Right ventricle myocardium superior (tissue), 1 donor: ENCODE data around the gene SLC1A4. TPM values are rescaled to one million over a fixed set of nuclear protein-coding genes. Genes with fewer than 3 reads are reported as not detected.
"Not testable (repeated sequence)": the region's sequence is repeated elsewhere in the genome, so short reads cannot be mapped to it uniquely, and the experiment has no call there.

Experiments used
- ATAC-seq: fragments of 200-7000 bp; cut with Tn5 transposase; one replicate; pipeline ENCODE4 v1.9.1; 2020; ENCODE audit warnings: mild to moderate bottlenecking; ENCODE audit not compliant: poor library complexity
- DNase-seq: peaks from one replicate; pipeline ENCODE4 v3.0.0-alpha.2; 2020
- intact Hi-C: fragments of 100-400 bp; cut with DNase I; formaldehyde crosslinking; loops from one replicate; pipeline ENCODE4 v1.11.2; 2022
- total RNA-seq: library from RNA; stranded (reverse); fragmentation: NEBNext Ultra II Directional; extraction: Animal tissue kit (Norgen Biotek cat#: 25700); gene quantifications from one replicate; pipeline ENCODE4 v1.2.1, GENCODE V29; 2021
- donor health status: DM: no; HTN: yes; CAD: no; lungs with severe emphysema.

SLC1A4 gene
- total RNA-seq, 1 donor from 2014 or later: 3.5 TPM

DNA sequence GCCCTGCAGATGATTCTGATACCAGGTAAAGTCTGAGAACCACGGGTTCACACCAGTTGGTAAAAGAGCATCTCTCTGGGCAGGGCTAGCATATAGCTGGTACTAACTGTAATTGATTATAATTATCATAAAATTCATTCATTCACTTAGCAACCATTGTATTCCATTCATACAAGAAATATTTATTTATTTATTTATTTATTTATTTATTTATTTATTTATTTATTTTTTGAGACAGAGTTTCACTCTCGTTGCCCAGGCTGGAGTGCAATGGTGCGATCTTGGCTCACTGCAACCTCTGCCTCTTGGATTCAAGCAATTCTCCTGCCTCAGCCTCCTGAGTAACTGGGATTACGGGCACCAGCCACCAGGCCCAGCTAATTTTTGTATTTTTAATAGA, 44.5 kb downstream of the SLC1A4 start:
- ATAC-seq, intact Hi-C loops, DNase-seq: not testable (repeated sequence)

DNA sequence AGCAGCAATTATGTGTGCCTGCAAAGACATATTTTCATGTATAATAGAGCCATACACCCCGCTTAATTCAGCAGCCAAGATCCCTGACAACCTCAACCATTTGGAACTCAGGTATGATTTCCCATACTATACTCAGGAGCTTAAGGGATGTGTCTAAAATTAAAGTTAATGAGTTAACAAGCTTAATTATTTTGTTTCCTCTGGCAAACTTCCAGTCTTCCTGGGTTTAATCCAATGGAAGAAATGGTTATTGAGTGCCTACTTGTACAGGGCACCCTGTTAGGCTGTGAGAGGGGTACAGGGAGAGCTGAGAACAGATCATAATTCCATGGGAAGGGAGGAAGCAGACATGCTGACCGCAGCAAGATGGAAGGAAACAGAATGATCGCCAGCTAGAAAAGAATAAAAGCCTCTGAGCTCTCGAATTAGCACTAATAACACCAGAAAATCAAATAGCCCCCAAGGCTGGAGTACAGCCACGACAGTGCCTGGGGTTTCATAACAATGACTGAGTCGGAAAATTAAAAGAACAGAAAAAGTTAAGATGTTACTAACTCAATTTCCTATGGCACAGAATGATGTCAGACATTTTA, 46.2 kb downstream of the SLC1A4 start:
- intact Hi-C loops: no loop called here
- ATAC-seq (no peak), DNase-seq (no peak)

DNA sequence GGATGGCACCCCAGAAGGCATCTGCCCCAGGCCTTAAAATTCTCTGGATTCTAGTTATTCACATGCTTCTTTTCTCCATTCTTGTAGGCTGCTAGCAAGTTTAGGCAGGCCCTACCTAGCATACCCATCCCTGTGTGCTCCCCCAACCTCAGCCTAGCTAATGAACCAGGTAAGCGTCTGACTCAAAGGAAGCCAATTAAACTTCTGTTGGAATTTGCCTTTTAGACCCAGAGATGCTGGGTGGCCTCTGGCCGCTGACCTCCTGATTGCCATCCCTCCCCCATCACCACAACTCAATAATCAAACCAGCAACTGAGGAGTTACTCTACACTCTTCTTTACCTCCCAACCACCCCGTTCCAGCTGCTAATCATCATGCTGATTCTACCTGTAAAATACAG, 48.0 kb downstream of the SLC1A4 start:
- no peak for ATAC-seq
- intact Hi-C loops: no loop called here
- no peak for DNase-seq

DNA sequence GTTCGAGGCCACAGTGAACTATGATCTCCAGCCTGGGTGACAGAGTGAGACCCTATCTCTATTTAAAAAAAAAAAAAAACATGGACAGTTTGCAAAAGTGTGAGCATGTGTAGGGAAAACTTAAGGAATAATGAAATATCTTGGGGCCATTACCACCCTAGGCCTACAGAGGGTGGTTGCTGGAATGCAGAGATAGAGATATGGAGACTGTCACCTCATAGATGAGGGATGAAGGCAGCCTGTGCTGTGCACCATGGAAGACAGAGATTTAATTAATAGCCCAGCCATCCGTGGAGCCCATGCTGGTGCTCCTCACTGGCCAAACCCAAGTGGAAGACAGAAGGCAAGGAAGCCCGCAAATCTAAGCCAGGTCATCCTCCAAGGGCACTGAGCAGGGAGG, 50.4 kb downstream of the SLC1A4 start:
- ATAC-seq: no peak
- no peak for DNase-seq
- intact Hi-C loops: loop anchor here (2.0 kb wide), 1 partner anchor 123 kb away; no protein-coding TSS in a partner anchor

DNA sequence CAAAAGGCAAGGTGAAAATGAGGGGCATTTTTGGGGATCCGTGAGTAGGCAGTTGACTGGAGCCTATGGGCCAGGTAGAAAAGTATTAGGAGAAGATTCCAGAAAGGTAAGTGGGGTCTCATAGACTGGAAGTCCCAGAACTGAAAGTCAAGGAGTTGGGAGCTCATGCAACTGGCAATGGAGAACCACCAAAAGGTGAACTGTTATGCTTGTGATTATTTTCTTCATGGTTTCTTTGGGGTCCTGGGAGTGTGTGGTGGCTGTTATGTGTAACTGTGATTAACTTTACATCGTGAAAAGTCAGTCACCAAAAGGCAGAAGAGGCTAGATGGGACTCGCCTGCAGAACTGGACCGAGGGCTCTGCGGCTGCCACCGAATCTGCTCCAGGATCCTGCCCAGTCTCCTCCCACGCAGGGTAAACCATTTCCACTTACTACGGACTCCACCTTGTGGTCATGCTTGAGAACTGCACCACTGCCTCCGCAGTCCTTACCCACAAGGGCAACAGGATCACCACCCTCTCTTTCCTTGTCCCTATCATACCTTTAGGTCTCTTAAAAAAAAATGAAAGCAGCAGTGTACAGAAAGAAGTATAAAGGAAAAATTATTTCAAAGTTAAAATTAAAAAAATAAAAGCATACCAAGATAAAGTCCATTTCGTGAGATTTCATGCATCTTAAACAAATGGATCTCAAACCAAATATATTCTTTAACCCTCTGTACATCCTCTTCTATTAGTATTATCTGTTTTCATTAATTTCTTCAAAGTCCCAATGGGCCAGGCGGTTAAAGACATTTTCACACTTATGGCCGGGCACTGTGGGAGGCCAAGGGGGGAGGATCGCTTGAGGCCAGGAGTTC, 51.4 kb downstream of the SLC1A4 start:
- ATAC-seq: peak; percentile 98

DNA sequence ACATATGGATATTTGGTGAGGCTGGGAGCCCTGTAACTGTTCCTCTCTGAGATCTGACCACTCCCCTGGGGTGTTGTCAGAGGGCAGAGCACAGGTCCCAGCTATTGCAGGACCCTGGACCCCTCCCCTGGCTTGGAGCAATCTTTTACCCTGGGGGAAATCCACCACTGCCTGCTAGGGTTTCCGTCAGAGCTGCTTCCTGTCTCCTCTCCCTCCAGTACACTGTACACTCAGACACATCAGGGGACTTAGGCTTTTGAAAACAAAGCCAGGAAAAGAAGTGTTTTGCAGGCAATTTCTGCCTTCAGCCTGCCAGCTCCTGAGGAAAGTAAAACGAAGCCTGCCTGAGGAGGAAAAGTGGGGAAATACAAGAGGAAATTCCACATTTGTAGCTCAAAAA, 53.8 kb downstream of the SLC1A4 start:
- intact Hi-C loops: no loop called here
- ATAC-seq (no peak), DNase-seq (no peak)

More for the DNA sequence above, 51.4 kb downstream of the SLC1A4 start:
- intact Hi-C loops: loop anchor here (2.0 kb wide), 1 partner anchor 124 kb away; no protein-coding TSS in a partner anchor
- peak; percentile 90 for DNase-seq

DNA sequence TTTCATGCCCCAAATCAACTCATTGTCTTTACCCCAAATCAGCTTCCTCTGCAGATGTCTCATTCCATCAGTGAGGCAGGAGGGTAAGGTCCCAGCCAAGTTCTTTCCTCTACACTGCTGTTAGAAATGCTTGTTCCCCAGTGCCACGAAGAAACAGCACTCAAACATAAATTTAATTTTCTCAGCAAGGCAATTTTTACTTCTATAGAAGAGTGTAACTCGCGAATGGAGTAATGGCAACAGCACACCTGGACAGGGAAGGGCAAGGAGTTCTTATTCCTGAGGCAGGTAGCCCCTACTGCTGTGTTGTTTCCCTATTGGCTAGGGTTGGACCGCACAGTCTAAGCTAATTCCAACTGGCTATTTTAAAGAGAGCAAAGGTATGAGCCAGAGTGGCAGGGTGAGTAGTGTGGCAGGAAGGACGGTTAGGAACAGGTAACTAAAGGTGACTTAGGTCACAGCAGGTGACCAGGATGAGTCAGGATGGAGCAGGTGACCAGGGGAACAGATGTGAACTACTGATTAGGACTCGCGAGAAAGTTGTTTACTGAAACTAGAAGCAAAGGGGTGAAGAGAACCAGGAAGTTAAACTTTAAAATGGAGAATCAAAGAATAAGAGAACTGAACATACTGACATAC, 55.0 kb downstream of the SLC1A4 start:
- intact Hi-C loops: no loop called here
- DNase-seq (no peak), ATAC-seq (no peak)

DNA sequence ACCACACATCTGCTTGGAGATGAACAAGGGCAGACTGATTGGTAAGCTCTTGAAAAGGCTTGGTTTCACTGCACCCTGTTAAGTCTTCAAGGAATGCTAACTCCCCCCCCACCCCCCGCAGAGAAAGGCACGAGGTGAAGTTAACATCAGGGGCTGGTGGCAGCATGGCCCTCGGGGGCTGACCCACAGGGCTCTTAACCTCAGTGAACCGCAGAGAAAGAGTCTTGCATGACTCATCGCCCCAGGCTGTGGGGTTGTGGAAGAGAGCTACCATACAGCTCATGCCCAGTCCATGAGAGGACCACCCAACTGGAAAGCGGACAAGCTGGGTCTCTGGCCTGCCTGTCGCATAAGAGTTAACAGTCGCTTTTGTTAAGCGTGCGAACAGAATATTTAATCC, 56.5 kb downstream of the SLC1A4 start:
- intact Hi-C loops: no loop called here
- ATAC-seq: no peak
- no peak for DNase-seq

DNA sequence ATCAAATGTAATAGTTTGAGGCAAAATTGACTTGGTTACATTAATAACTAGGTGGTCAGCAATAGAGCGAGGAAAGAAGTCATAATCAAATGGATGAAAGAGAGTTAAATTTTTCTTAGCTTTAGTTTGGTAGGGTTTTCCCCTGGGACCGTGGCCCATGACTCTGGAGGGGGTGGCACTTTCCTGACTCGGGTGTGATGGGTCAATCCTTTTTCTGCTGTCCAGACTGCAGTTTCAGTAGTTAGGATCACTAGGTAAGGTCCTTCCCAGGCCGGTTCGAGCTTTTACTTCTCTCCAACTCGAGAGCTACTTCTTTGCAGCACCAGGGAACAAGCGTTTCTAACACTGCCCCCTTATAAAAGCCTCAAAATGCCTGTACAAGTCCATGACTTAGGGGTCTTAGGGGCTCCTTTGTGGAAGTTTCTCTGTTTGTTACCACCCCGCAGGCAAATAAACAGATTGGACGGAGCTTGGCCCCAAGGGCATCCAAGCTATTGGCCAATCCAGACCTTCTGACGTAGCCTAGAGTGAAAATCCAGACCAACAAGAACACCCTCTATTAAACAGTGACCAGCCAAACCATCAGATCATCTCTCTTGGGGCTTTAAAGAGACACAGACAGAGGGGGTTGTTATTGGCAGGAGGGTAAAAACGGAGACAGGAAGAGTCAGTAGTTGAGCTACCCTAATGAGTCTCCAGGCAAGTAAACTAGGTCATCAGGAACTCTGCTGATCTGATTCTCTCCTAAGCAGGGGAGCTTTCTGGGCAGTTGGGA, 57.6 kb downstream of the SLC1A4 start:
- ATAC-seq (peak; percentile 89), DNase-seq (no peak)
- intact Hi-C loops: no loop called here

DNA sequence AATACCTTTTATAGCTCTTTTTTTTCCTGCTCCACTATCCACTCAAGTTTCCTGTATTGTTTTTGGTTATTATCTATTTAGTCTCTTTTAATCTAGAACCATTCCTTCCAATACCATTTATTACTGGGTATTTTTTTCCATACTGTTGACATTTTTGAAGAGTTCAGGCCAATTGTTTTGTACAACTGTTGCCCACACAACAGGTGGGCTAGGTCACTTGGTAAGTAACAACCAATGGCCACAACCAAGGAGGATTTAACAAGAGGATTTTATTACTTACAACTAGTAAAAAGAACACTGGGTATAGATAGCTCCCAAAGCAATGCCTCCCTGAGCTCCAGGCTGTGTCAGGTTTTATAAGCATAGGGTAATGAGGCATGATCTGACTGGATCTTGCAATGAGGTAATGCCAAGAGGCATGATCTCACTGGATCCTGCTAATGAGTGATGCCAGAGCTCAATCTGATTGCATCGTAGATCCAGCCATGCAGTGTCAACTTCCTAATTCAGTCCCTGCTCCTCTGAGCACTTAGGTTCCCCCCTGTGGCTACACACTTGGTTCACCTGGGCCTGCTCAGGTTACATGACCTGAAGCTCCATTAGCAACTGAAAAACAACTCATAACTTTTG, 59.9 kb downstream of the SLC1A4 start:
- intact Hi-C loops: no loop called here
- DNase-seq: no peak
- ATAC-seq: no peak

DNA sequence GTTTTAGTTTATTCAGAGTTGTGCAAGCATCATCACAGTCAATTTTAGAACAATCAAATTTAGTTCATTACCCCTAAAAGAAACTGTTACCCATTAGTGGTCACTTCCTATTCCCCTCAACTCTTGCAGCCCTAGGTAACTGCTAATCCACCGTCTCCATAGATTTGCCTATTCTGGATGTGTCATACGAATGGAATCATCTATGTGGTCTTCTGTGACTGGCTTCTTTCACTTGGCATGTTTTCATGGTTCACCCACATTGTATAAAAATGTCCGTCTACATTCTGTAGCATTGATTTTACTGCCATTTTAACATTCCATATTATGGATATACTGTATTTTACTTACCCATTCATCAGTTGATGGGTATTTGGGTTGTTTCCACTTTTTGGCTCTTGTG, 61.7 kb downstream of the SLC1A4 start:
- DNase-seq (no peak), ATAC-seq (no peak)
- intact Hi-C loops: no loop called here

DNA sequence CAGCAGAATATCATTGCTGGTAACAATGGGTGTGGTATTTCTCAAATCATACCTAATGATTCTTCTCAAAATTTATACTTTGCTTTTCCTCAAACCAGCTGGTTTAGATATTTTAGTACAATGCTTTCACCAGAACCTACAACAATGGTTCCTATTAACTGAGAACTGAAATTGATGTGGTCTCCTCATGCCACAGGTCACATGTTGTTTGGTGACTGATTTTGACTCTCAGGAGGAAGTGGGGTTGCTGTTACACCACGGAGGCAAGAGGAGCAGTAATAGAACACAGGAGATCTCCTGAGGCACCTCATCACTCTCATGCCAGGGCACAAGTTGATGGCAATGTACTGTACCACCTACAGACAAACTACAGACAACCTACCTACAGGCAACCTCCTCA, 64.0 kb downstream of the SLC1A4 start:
- ATAC-seq: no peak
- intact Hi-C loops: no loop called here
- no peak for DNase-seq

DNA sequence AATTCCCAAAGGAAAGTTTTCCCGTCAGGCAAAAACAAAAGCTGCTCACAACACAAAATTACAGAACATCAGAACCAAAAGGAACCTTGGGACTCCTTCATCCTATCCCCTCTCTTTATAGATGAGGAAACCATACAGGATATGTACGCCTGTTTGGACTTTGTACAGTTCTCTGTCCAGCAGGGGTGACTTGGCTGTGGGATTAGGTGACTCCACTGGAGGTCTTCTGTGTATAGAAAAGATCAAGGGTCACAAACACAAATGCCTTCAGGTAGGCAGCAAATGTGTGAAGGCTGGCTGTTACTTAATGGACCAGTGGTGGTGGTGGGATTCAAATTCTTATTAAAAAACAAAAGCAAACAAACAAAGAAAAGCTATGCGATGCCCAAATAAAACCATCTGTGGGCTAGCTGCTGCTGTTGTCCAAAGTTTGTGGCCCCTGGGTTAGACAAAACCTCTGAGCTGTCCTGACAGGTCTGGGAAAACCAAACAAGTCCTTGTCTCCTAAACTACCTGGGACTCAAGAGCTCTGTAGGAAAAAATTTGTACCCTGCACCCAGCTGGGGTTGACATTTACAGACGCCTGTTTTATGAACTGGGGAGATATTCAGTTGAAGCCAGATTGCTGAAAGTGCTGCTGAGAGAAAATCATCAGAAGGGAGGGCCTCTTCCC, 65.7 kb downstream of the SLC1A4 start:
- intact Hi-C loops: no loop called here
- no peak for ATAC-seq
- no peak for DNase-seq

DNA sequence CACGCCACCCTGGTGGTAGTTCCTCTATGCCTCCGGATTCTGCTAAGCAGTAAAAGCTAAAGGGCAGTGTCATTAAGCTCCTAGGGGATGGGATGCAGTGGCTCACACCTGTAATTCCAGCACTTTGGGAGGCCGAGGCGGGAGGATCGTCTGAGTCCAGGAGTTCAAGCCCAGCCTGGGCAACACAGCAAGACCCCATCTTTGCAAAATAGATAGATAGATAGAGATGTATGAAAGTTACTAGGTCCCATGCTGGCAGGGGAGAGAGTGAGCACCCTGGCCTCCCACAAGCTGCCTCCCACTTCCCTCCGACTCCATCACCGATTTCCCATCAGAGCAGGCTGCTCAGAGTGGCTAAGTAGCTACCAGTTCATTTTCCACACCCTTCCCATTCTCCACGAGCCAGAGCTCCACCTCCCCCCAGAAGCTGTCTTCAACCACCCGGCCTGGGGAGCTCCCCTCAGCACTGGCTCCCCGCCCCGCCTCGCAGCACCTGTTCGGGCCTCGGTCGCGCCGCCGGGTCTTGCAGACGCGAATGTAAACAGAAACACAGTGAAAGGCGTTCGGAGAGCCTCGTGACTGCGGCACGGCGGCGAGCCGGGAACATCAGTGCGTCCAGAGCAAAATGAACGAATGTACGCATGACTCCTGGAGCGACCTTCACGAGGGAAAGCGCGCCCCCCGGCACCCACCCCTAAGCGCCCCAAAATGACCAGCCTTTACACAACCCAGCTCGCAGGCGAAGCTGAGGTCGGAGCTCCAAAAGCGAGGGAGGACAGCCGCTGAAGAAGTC, 66.4 kb downstream of the SLC1A4 start:
- DNase-seq (no peak), ATAC-seq (peak; percentile 23)
- intact Hi-C loops: no loop called here

DNA sequence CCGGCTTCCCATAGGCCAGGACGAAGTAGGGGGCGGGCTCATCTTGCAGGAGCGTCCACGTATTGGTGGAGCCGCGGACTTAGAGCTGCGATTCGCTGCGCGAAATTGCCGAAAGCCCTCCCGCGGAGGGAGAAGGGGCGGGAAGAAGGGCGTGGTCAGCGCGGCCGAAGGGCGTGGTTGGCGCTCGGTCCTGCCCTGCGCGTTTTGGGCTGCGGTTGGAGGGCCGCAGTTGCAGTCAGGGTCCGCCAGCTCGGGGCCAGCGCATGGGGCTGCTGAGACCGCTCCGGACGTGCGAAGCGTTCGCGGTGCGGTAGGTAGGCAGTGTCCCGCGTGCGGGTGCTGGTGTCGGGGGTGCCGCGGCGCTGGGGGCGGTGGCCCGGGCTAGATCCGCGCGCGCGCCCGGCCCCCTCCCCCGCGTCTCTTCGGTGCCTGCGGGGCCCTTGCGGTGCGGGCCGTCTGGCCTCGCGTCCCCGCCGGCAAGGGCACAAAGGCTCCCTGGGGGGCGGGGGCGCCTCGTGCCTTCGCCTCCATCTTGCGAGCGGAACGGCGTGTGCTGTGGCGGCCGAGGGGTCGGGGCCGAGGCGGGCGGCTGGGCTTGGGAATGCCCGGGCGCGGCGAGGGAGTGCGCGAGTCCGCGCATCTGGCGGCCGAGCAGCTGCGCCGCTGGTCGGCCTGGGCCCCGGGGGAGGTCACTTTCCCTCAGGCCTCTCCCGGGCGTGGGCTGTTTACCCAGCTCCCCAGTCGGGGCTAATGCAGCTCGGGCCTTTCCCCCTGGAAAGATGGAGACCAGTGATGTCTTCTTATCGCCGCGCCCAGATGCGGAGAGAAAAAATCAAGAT, 67.2 kb downstream of the SLC1A4 start, which contains the start of gene CEP68:
CEP68 (plus strand) TSS at position 202 of the 839 bp plus-strand sequence. CDS start 13,029 bp downstream, outside the sequence.
- intact Hi-C loops: no loop called here

DNA sequence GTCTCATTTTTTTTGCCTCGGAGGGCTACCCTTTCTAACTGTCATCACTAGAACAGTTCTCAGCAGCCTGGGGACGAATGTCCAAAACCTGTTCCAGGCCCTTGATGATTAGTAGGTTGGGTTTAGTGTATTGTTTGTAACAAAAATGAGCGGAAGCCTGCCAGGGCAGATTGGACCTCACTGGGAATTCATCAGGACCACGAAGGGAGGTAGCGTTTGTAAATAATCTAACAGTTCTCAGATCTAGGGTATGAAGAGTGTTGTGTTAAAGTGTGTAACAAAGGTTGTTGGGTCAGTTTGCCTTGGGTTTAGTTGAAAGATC, 67.8 kb downstream of the SLC1A4 start:
- DNase-seq: no peak
- ATAC-seq: no peak
- intact Hi-C loops: no loop called here

More for the DNA sequence above, 67.2 kb downstream of the SLC1A4 start, which contains the start of gene CEP68:
- DNase-seq: peak; percentile 97
- peak; percentile 97 for ATAC-seq
